Nephron (organoid): ENCODE measurements around the gene WHRN.

ENCODE experiments used
- H3K27ac Mint-ChIP-seq, 3 experiments: 2 replicates each; pipeline ENCODE4 v1.8.0; 2020; ENCODE audit warnings: mixed read lengths in 3 of 3, mild to moderate bottlenecking in 2 of 3, moderate library complexity in 1 of 3
- H3K27me3 Mint-ChIP-seq: 2 replicates; pipeline ENCODE4 v1.8.0; 2021; ENCODE audit warnings: low read depth, mild to moderate bottlenecking, moderate library complexity, mixed read lengths
- H3K36me3 Mint-ChIP-seq: 2 replicates; pipeline ENCODE4 v1.8.0; 2020; ENCODE audit warnings: low read depth, mixed read lengths
- H3K4me1 Mint-ChIP-seq: 2 replicates; pipeline ENCODE4 v1.8.0; 2020; ENCODE audit warnings: mixed read lengths
- H3K4me3 Mint-ChIP-seq, 3 experiments: 2 replicates each; pipeline ENCODE4 v1.8.0; 2020; ENCODE audit warnings: mild to moderate bottlenecking in 3 of 3, mixed read lengths in 3 of 3, moderate library complexity in 2 of 3
- H3K9me3 Mint-ChIP-seq: 2 replicates; pipeline ENCODE4 v1.8.0; 2020; ENCODE audit warnings: mixed read lengths
- CTCF ChIP-seq, 3 experiments: fragments of 200-600 bp; sonication (generic); IDR thresholded peaks; one replicate each; pipeline ENCODE4 v1.5.0; 2021; ENCODE audit warnings: antibody characterized with exemption in 3 of 3; ENCODE audit not compliant: unreplicated experiment in 3 of 3

Gene WHRN

GRCh38 chr9:114451707-114452031, 53.6 kb downstream of the WHRN start:
- H3K4me1 Mint-ChIP-seq, result no peaks in the 10 kb centered on the region
- H3K27ac Mint-ChIP-seq, result no peak overlapping the region
- no peak for TF ChIP-seq CTCF (IDR thresholded peaks at IDR 0.05; ENCODE audit: unreplicated experiment in 3 of 3)
- peaks cover 5% of the 10 kb centered on the region for H3K36me3 Mint-ChIP-seq
- H3K9me3 Mint-ChIP-seq, result peaks cover 8% of the 10 kb centered on the region
- H3K4me3 Mint-ChIP-seq, result no peak overlapping the region
- H3K27me3 Mint-ChIP-seq, result no peaks in the 10 kb centered on the region

- Mint-ChIP-seq H3K4me1 (no peaks in the 10 kb centered on the region), H3K36me3 (peaks cover 5% of the 10 kb centered on the region), H3K27me3 (no peaks in the 10 kb centered on the region), H3K4me3 (no peak overlapping the region), H3K9me3 (peaks cover 8% of the 10 kb centered on the region), H3K27ac (no peak overlapping the region)
- TF ChIP-seq CTCF (IDR thresholded peaks at IDR 0.05; ENCODE audit: unreplicated experiment in 3 of 3), result no peak
Measured at GRCh38 chr9:114450833-114451706, 54.2 kb downstream of the WHRN start.

- Mint-ChIP-seq H3K27me3 (no peaks in the 10 kb centered on the region), H3K9me3 (peaks cover 8% of the 10 kb centered on the region), H3K4me3 (no peak overlapping the region), H3K4me1 (no peaks in the 10 kb centered on the region), H3K36me3 (peaks cover 5% of the 10 kb centered on the region), H3K27ac (no peak overlapping the region)
- no peak for TF ChIP-seq CTCF (IDR thresholded peaks at IDR 0.05; ENCODE audit: unreplicated experiment in 3 of 3)
Measured at GRCh38 chr9:114450181-114450580, 55.1 kb downstream of the WHRN start.

- no peaks in the 10 kb centered on the region for H3K27me3 Mint-ChIP-seq
- no peaks in the 10 kb centered on the region for H3K36me3 Mint-ChIP-seq
- H3K4me1 Mint-ChIP-seq, result no peaks in the 10 kb centered on the region
- no peak overlapping the region for H3K27ac Mint-ChIP-seq
- TF ChIP-seq CTCF (IDR thresholded peaks at IDR 0.05; ENCODE audit: unreplicated experiment in 3 of 3), result no peak
- H3K4me3 Mint-ChIP-seq, result no peak overlapping the region
- H3K9me3 Mint-ChIP-seq, result peaks cover 3% of the 10 kb centered on the region
Measured at GRCh38 chr9:114449236-114449635, 56.0 kb downstream of the WHRN start.

GRCh38 chr9:114448706-114449105, 56.6 kb downstream of the WHRN start:
- H3K36me3 Mint-ChIP-seq, result peaks cover under 1% of the 10 kb centered on the region
- TF ChIP-seq CTCF (IDR thresholded peaks at IDR 0.05; ENCODE audit: unreplicated experiment in 3 of 3), result no peak
- no peaks in the 10 kb centered on the region for H3K27me3 Mint-ChIP-seq
- H3K4me3 Mint-ChIP-seq, result no peak overlapping the region
- H3K27ac Mint-ChIP-seq, result no peak overlapping the region
- H3K9me3 Mint-ChIP-seq, result no peaks in the 10 kb centered on the region
- H3K4me1 Mint-ChIP-seq, result no peaks in the 10 kb centered on the region
